Thyroid gland (tissue), 4 donors: ENCODE data around the gene RO60.

ENCODE experiments used
- POLR2A ChIP-seq, 2 donors: fragments of 450-650 bp; IDR thresholded peaks; one replicate each; pipeline ENCODE4 v1.6.1; 2017; ENCODE audit warnings: antibody characterized with exemption in 2 of 2, mild to moderate bottlenecking in 2 of 2, moderate library complexity in 1 of 2
- TF ChIP-seq, protein P1 (sequence below), 6 experiments: fragments of 200-600 bp in 3 of 6; fragments of 450-650 bp in 3 of 6; sonication (generic) in 3 of 6; IDR thresholded peaks; one replicate each; pipeline ENCODE4 v1.5.1; 2016 to 2019; ENCODE audit warnings: antibody characterized with exemption in 6 of 6, mild to moderate bottlenecking in 2 of 6, inconsistent platforms in 1 of 6, moderate library complexity in 1 of 6

DNA sequence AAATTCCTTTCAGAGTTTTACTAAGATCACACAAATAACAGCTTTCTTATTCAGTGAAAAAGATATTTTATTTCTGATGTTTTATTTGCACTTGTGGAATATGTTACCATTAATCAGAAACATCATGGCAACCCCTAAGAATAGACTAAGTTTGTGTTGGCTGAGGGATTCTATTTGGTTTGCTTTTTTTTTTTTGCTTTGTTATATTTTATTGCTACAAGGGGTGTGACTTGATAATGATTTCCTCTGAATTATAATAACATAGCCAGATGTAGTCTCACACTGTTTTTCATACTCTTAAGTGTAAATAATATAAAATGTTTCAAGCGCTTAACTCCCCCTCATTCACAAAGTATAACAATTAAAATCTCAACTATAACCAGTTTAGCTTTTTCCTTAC is 25.9 kb downstream of the RO60 start:
- TF ChIP-seq POLR2A (IDR thresholded peaks at IDR 0.05): no peak
- TF ChIP-seq, protein P1, sequence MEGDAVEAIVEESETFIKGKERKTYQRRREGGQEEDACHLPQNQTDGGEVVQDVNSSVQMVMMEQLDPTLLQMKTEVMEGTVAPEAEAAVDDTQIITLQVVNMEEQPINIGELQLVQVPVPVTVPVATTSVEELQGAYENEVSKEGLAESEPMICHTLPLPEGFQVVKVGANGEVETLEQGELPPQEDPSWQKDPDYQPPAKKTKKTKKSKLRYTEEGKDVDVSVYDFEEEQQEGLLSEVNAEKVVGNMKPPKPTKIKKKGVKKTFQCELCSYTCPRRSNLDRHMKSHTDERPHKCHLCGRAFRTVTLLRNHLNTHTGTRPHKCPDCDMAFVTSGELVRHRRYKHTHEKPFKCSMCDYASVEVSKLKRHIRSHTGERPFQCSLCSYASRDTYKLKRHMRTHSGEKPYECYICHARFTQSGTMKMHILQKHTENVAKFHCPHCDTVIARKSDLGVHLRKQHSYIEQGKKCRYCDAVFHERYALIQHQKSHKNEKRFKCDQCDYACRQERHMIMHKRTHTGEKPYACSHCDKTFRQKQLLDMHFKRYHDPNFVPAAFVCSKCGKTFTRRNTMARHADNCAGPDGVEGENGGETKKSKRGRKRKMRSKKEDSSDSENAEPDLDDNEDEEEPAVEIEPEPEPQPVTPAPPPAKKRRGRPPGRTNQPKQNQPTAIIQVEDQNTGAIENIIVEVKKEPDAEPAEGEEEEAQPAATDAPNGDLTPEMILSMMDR (IDR thresholded peaks at IDR 0.05): no peak
